Fibroblast of skin of left biceps (primary cell): ENCODE measurements around the gene DBP.
"Not testable (repeated sequence)": the region's sequence is repeated elsewhere in the genome, so short reads cannot be mapped to it uniquely, and the experiment has no call there.

Experiments
- DNase-seq, 2 experiments: peaks; one replicate each; pipeline ENCODE4 v3.0.0-alpha.2; 2013; ENCODE audit warnings: low read depth in 2 of 2

DBP gene

DNA sequence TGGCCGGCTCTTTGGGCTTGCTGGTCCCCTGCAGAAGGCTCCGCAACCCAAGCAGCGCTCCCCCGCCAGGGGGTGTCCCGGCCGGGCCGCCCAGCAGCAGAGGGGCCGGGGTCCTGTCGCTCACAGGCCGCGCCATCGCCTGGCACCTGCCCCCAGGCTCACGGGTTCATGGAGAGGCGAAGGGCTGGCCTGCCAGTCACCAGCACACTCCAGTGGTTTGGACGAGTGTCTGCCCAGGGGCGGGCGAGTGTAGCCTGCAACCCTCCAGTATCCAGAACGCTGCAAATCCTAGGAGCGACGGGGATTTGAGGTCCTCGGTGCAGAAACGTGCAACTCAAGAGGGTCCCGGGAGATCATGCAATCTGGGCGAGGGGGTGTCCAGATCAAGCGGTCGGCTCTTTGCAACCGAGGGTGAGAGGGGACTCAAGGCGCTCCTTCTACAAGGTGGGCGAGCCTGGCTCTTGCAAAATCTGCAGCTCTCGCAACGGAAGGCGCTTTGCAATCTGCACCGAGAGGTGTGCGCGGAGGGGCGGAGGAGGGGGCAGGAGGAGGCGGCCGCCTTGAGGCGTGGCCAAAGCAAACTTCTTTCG is at the start of gene DBP:
Gene DBP, minus strand, starts transcription at position 521 of the 590 bp plus-strand sequence. Its CDS starts 385 bp downstream, at position 136.
- DNase-seq = no peak

- not testable (repeated sequence) for DNase-seq
Observed at GRCh38 chr19:48686637-48687036, 49.5 kb upstream of the DBP start.

DNA sequence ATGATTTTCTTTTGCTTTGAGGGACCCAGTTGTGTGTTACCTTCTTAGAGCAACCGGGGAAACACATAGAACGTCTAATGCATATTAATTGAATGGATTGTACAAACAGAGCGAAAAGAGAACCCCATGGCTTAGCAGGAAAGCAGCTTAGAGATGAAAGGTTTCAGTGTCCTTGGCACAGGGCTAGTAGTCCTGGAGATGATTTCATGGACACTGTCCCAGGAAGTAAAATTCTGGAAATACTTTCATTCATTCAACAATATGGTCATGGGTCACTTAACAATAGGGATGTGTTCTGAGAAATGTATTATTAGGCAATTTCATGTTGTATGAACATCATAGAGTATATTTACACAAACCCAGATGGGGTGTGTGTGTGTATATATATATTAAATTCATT is 48.9 kb upstream of the DBP start:
- no peak for DNase-seq

- DNase-seq = no peak
Observed at GRCh38 chr19:48685583-48685982, 48.4 kb upstream of the DBP start.

- no peak for DNase-seq
Observed at GRCh38 chr19:48683349-48683748, 46.2 kb upstream of the DBP start.

GRCh38 chr19:48681127-48681470 is 43.9 kb upstream of the DBP start:
- no peak for DNase-seq

DNA sequence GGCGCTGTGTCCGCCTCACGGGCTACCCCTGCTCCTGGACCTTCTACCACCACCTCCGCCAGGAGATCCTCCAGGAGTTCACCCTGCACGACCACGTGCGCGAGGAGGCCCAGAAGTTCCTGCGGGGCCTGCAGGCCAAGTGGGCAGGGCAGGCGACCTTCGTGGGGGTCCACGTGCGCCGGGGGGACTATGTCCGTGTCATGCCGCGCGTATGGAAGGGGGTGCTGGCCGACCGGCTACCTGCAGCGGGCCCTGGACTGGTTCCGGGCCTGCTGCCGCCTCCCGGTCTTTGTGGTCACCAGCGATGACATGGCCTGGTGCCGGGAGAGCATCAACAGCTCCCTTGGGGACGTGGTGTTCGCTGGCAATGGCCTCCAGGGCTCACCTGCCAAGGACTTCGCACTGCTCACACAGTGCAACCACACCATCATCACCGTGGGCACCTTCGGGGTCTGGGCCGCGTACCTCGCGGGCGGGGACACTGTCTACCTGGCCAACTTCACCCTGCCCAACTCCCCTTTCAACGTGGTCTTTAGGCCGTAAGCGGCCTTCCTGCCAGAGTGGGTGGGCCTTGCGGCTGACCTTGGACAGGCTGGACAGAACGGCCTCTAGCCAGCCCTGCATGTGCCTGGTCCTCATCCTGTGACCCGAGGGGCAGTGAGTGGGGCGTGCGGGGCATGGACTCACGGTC is 43.4 kb upstream of the DBP start:
- DNase-seq = no peak

DNA sequence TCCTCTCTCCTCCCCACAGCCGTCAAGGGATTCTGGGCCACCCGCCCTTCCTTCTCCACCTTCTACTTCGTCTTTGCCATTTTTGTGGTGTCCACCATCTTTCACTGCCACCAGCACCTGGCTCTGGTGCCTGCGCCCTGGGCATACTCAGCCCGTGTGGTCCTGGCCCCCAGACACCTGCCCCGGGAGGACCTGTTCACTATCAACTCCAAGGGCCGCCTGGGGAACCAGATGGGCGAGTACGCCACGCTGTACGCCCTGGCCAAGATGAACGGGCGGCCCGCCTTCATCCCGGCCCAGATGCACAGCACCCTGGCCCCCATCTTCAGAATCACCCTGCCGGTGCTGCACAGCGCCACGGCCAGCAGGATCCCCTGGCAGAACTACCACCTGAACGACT is 42.8 kb upstream of the DBP start:
- not testable (repeated sequence) for DNase-seq

DNA sequence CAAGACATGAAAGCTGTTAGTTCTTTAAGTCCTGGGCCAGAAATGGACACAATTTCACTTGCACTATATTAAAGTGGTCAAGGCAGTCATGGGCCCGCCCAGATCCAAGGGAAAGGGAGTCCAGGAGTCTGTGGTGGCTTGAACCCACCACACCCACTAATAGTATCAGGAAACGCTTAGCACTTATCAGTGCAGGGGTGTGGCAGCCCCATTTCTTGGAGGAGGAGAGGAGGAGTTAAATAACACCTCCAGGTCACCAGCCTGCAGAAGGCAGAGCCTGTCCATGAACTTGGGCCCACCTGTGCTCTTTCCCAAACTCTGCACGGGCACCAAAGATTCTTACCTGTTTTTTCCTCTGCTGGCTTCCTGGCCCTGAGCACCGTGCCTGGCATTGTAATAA is 41.0 kb upstream of the DBP start:
- no peak for DNase-seq

GRCh38 chr19:48676887-48677286 is 39.7 kb upstream of the DBP start:
- DNase-seq = no peak

- no peak for DNase-seq
Observed at GRCh38 chr19:48676487-48676886, 39.3 kb upstream of the DBP start.

DNA sequence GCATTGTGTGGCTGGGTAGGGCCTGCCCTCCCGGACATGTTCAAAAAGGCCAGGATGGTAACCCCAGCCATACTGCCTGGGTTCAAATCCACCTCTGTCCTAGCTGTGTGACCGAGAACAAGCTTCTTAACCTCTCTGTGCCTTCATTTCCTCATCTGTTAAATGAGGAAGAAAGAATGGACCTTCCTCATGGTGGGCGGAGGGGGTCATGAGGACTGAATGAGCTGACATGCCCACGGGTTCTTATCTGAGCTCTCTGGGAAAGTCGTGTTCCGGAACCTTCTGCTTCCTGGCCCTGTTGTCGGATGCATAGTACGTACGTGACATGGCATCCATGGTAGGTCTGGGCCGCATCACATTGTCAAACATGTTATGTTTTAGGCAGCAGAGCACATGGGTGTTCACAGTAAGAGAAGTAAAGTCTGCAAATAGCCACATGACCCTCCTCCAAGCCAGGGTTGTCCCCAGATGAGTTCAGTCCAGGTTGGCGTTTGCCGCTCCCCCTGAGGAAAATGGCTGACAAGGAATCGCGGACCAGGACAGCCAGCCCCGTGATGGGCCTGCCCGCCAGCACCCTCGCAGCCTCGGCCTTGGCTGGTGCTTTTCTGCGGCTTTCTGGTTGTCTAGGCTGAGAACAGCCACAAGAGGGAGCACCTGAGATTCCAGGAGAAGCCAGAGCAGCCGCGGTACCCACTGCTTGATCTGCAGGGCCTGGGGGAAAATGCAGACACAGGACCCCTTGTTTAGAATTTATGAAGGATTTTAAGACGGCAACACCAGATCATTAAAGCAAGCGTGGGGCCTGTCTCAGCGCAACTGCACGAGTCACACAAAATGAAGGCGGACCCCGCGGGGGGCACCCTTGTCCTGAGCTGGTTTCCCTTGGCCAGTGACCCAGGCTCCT is 38.0 kb upstream of the DBP start:
- DNase-seq = peak; percentile 41 to 44

- DNase-seq = no peak
Observed at GRCh38 chr19:48674216-48674809, 37.1 kb upstream of the DBP start.

DNA sequence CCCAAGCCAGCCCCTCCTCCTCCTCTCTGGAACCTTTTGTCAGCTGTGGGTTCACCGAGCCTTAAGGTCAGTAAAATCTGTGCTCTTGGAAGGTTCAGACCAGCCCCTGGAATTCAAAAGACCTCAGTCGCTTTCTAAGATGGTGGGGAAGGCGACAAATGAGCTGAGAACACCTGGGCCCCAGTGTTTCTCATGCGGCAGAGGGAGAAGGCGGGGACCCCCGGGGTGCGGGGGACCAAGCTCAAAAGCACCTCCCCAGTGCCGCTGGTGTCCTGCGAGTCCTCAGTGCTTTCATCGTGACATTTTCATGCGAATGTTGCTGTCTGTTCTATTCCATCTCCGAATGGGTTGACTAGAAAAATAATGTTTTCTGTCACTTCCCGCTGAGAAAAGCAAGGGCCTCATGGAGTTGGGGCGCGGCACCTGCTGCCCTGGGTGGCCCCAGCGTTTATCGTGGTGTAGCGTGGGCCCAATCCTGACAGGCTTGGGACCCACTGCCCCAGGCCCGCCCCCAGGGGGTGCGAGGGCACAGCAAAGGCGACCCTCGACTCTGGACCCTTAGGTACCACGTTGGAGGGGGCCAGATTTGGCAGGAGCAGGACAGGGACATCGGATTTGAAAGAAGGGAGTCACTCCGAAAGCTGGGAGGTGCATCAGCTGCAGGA is 36.4 kb upstream of the DBP start:
- no peak for DNase-seq

- DNase-seq = no peak
Observed at GRCh38 chr19:48672994-48673393, 35.8 kb upstream of the DBP start, which contains the start of gene NTN5. TSS of gene NTN5 (minus strand) at chr19:48673017. CDS start at chr19:48670986, 2,031 bp downstream.

- DNase-seq = no peak
Observed at GRCh38 chr19:48671446-48671995, 34.3 kb upstream of the DBP start.

DNA sequence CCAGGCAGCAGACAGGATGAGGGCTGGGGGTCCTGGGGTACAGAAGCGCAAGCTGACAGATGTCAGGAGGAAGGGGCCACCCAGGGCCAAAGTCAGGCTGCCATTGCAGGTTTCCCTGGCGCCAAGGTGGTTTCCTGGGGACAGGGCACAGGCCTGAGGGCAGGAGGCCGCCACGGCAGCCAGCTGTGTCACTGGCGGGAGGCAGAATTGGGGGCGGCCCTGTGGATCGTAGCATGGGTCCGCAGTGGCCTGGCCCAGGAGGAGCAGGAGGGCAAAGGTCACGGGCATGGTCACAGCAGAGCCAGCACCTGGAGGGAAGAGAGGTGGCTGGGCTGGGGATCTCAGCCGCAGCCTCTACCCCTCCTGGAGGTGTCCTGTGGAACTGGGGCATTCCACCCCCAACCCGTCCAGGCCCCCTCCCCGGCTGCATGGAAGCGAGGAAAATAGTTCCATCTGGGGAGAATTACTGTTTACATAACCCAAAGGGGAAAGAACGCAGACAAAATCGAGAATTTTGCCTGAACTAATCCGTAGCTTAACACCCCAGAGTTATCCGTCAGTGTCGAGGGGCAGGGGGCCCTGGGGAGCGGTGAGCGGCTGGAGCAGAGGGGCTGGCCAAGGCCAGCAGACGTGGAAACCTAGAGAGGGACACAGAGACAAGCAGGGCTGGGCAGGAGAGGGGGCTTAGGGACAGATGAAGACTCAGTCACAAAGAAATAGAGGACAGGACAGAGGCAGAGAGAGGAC is 33.7 kb upstream of the DBP start:
- DNase-seq = no peak

DNA sequence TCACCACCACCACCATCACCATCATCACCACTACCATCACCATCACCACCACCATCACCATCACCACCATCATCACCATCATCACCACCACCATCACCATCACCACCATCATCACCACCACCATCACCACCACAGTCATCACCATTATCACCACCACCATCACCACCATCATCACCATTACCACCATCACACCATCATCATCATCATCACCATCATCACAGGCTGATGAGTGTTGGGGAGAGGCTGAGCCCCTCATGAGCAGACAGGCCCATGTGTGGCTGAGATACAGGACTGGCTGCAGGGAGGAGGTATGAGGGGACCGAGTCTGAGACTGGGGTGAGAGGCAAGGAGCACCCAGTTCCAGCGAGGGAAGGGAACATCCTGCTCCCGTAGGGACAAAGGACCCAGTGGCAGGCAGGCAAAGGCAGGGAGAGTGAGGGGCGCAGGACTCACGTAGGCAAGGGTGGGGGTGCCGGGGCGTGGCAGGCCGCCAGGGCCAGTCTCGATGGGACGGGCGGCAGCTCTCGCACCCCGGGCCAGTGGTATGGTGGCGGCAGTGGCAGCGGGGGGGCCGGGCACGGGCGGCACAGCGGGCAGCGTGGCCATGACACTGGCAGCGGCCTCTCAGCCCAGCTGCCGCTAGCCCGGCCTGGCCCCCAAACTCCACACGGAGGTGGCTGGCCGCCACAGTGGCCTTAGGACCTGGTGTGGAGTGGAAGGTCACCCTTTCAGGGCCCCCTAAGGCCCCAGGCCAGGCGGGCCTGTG is 32.9 kb upstream of the DBP start:
- no peak for DNase-seq

GRCh38 chr19:48668761-48669160 is 31.6 kb upstream of the DBP start:
- DNase-seq = no peak

GRCh38 chr19:48668332-48668731 is 31.2 kb upstream of the DBP start:
- no peak for DNase-seq
